HEK293 (cell line): ENCODE data around the gene MBD3L3.

ENCODE experiments used
- KLF7 ChIP-seq: fragments of 450-650 bp; formaldehyde crosslinking; IDR thresholded peaks from 2 replicates; pipeline ENCODE4 v1.5.1; 2016; ENCODE audit warnings: missing biosample characterization, missing genetic modification characterization, borderline replicate concordance
- KLF8 ChIP-seq: fragments of 450-650 bp; formaldehyde crosslinking; IDR thresholded peaks from 2 replicates; pipeline ENCODE4 v1.5.1; 2016; ENCODE audit warnings: missing biosample characterization, missing genetic modification characterization
- MYNN ChIP-seq: fragments of 450-650 bp; formaldehyde crosslinking; IDR thresholded peaks from 2 replicates; pipeline ENCODE4 v1.5.1; 2016; ENCODE audit warnings: missing biosample characterization, missing genetic modification characterization, borderline replicate concordance
- TRIM28 ChIP-seq: IDR thresholded peaks from 2 replicates; pipeline ENCODE4 v1.6.1; 2011; ENCODE audit warnings: low read length, control low read depth, borderline replicate concordance
- WT1 ChIP-seq: fragments of 450-650 bp; formaldehyde crosslinking; IDR thresholded peaks from 2 replicates; pipeline ENCODE4 v1.5.1; 2016; ENCODE audit warnings: missing biosample characterization, missing genetic modification characterization
- ZBTB20 ChIP-seq: fragments of 450-650 bp; formaldehyde crosslinking; IDR thresholded peaks from 2 replicates; pipeline ENCODE4 v1.5.1; 2016; ENCODE audit warnings: missing biosample characterization, missing genetic modification characterization
- ZNF2 ChIP-seq: fragments of 450-650 bp; formaldehyde crosslinking; IDR thresholded peaks from 2 replicates; pipeline ENCODE4 v1.5.1; 2016; ENCODE audit warnings: missing biosample characterization, missing genetic modification characterization
- ZNF302 ChIP-seq: fragments of 450-650 bp; formaldehyde crosslinking; IDR thresholded peaks from 2 replicates; pipeline ENCODE4 v1.5.1; 2016; ENCODE audit warnings: missing biosample characterization, missing genetic modification characterization, low read depth
- ZNF335 ChIP-seq: fragments of 450-650 bp; formaldehyde crosslinking; conservative IDR thresholded peaks from 2 replicates; pipeline ENCODE4 v1.5.1; 2016; ENCODE audit warnings: missing biosample characterization, missing genetic modification characterization
- ZNF341 ChIP-seq: fragments of 450-650 bp; formaldehyde crosslinking; IDR thresholded peaks from 2 replicates; pipeline ENCODE4; 2016; ENCODE audit warnings: low read depth, missing biosample characterization, missing genetic modification characterization
- ZNF624 ChIP-seq: fragments of 450-650 bp; formaldehyde crosslinking; IDR thresholded peaks from 2 replicates; pipeline ENCODE4 v1.5.1; 2017; ENCODE audit warnings: missing biosample characterization, missing genetic modification characterization
- ZNF792 ChIP-seq: fragments of 450-650 bp; formaldehyde crosslinking; IDR thresholded peaks from 2 replicates; pipeline ENCODE4 v1.5.1; 2016; ENCODE audit warnings: missing biosample characterization, missing genetic modification characterization
- TF ChIP-seq, protein P1 (sequence below): fragments of 450-650 bp; formaldehyde crosslinking; IDR thresholded peaks from 2 replicates; pipeline ENCODE4 v1.5.1; 2016; ENCODE audit warnings: missing biosample characterization, missing genetic modification characterization
- TF ChIP-seq, protein P2 (sequence below): fragments of 450-650 bp; formaldehyde crosslinking; IDR thresholded peaks from 2 replicates; pipeline ENCODE4 v1.5.1; 2016; ENCODE audit warnings: missing biosample characterization, missing genetic modification characterization
- TF ChIP-seq, protein P3 (sequence below): fragments of 450-650 bp; formaldehyde crosslinking; IDR thresholded peaks from 2 replicates; pipeline ENCODE4 v1.5.1; 2017; ENCODE audit warnings: missing biosample characterization, missing genetic modification characterization
- TF ChIP-seq, protein P4 (sequence below): fragments of 450-650 bp; formaldehyde crosslinking; optimal IDR thresholded peaks from 2 replicates; pipeline ENCODE3; 2016; ENCODE audit warnings: missing biosample characterization, mild to moderate bottlenecking, missing genetic modification characterization
- TF ChIP-seq, protein P5 (sequence below): fragments of 450-650 bp; formaldehyde crosslinking; IDR thresholded peaks from 2 replicates; pipeline ENCODE4 v1.5.1; 2016; ENCODE audit warnings: missing biosample characterization, missing genetic modification characterization
- TF ChIP-seq, protein P6 (sequence below): fragments of 450-650 bp; formaldehyde crosslinking; IDR thresholded peaks from 2 replicates; pipeline ENCODE4 v1.5.1; 2017; ENCODE audit warnings: missing biosample characterization, missing genetic modification characterization
- TF ChIP-seq, protein P7 (sequence below): fragments of 450-650 bp; formaldehyde crosslinking; IDR thresholded peaks from 2 replicates; pipeline ENCODE4 v1.5.1; 2016; ENCODE audit warnings: missing biosample characterization, missing genetic modification characterization, borderline replicate concordance
- TF ChIP-seq, protein P8 (sequence below): fragments of 450-650 bp; formaldehyde crosslinking; IDR thresholded peaks from 2 replicates; pipeline ENCODE4 v1.5.1; 2016; ENCODE audit warnings: missing biosample characterization, missing genetic modification characterization

The MBD3L3 gene

DNA sequence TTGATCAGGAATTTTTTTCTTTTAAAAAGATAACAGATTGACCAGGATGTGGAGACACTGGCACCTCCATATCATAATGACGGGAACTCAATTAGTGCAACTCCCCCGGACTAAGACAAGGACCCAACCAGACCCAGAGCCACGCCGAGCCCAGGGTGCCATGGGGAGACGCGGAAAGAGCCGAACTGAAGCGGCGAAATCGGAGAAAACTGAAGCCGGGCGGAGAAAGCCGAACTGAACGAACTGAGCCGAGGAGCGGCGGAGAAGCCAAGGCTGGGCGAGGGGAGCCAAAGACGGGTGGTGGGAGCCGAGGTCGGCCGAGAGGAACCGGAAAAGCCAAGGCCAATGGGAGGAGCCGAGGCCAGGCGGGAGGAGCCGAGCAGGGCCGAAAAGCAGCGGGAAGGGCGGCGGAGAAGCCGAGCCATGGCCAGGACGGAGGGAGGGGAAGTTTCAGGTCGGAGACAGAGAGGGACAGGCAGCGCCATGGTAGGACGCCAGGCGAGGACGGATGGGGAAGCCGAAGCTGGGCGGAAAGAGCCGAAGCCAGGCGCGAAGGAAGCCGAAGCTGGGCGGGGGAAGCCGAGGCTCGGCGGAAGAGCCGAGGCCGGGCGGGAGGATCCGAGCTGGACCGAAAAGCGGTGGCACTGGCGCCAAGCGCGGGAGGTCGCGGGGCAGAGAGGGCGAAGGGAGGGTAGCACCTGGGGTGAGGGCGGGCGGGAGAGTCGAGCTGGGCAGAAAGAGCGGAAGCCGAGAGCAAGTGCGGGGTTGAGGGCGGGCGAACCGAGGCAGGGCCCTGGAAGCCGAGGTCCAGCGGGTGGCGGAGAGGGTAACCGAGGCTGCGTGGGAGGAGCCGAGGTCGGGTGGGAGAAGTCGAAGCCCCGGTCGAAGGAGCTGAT is 40.5 kb upstream of the MBD3L3 start (continued):
- TF ChIP-seq MYNN (tag by site-specific recombination) (no peak), ZBTB20 (tag by site-specific recombination) (peak; percentile 55), TRIM28 (no peak), ZNF792 (tag by site-specific recombination) (0 out of 2 replicates have a peak, but pooled peaks have one; percentile 48), ZNF341 (tag by site-specific recombination) (peak; percentile 96), ZNF302 (tag by site-specific recombination) (no peak), KLF8 (tag by site-specific recombination) (peak; percentile 77; the same call in 1 of the 2 replicates), WT1 (tag by site-specific recombination) (peak; percentile 84), ZNF2 (tag by site-specific recombination) (peak; percentile 59; the same call in 1 of the 2 replicates), ZNF335 (peak; percentile 93), ZNF624 (no peak), KLF7 (tag by site-specific recombination) (peak; percentile 57; the same call in 1 of the 2 replicates)
- TF ChIP-seq, protein P1, sequence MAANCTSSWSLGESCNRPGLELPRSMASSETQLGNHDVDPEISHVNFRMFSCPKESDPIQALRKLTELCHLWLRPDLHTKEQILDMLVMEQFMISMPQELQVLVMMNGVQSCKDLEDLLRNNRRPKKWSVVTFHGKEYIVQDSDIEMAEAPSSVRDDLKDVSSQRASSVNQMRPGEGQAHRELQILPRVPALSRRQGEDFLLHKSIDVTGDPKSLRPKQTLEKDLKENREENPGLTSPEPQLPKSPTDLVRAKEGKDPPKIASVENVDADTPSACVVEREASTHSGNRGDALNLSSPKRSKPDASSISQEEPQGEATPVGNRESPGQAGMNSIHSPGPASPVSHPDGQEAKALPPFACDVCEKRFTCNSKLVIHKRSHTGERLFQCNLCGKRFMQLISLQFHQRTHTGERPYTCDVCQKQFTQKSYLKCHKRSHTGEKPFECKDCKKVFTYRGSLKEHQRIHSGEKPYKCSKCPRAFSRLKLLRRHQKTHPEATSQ (tag by site-specific recombination), result 0 out of 2 replicates have a peak, but pooled peaks have one; percentile 55
- TF ChIP-seq, protein P2, sequence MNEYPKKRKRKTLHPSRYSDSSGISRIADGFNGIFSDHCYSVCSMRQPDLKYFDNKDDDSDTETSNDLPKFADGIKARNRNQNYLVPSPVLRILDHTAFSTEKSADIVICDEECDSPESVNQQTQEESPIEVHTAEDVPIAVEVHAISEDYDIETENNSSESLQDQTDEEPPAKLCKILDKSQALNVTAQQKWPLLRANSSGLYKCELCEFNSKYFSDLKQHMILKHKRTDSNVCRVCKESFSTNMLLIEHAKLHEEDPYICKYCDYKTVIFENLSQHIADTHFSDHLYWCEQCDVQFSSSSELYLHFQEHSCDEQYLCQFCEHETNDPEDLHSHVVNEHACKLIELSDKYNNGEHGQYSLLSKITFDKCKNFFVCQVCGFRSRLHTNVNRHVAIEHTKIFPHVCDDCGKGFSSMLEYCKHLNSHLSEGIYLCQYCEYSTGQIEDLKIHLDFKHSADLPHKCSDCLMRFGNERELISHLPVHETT (tag by site-specific recombination), result 0 out of 2 replicates have a peak, but pooled peaks have one; percentile 24
- TF ChIP-seq, protein P3, sequence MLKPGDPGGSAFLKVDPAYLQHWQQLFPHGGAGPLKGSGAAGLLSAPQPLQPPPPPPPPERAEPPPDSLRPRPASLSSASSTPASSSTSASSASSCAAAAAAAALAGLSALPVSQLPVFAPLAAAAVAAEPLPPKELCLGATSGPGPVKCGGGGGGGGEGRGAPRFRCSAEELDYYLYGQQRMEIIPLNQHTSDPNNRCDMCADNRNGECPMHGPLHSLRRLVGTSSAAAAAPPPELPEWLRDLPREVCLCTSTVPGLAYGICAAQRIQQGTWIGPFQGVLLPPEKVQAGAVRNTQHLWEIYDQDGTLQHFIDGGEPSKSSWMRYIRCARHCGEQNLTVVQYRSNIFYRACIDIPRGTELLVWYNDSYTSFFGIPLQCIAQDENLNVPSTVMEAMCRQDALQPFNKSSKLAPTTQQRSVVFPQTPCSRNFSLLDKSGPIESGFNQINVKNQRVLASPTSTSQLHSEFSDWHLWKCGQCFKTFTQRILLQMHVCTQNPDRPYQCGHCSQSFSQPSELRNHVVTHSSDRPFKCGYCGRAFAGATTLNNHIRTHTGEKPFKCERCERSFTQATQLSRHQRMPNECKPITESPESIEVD (tag by site-specific recombination), result no peak
- TF ChIP-seq, protein P4, sequence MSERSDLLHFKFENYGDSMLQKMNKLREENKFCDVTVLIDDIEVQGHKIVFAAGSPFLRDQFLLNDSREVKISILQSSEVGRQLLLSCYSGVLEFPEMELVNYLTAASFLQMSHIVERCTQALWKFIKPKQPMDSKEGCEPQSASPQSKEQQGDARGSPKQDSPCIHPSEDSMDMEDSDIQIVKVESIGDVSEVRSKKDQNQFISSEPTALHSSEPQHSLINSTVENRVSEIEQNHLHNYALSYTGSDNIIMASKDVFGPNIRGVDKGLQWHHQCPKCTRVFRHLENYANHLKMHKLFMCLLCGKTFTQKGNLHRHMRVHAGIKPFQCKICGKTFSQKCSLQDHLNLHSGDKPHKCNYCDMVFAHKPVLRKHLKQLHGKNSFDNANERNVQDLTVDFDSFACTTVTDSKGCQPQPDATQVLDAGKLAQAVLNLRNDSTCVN (tag by site-specific recombination), result peak; percentile 53
- TF ChIP-seq, protein P5, sequence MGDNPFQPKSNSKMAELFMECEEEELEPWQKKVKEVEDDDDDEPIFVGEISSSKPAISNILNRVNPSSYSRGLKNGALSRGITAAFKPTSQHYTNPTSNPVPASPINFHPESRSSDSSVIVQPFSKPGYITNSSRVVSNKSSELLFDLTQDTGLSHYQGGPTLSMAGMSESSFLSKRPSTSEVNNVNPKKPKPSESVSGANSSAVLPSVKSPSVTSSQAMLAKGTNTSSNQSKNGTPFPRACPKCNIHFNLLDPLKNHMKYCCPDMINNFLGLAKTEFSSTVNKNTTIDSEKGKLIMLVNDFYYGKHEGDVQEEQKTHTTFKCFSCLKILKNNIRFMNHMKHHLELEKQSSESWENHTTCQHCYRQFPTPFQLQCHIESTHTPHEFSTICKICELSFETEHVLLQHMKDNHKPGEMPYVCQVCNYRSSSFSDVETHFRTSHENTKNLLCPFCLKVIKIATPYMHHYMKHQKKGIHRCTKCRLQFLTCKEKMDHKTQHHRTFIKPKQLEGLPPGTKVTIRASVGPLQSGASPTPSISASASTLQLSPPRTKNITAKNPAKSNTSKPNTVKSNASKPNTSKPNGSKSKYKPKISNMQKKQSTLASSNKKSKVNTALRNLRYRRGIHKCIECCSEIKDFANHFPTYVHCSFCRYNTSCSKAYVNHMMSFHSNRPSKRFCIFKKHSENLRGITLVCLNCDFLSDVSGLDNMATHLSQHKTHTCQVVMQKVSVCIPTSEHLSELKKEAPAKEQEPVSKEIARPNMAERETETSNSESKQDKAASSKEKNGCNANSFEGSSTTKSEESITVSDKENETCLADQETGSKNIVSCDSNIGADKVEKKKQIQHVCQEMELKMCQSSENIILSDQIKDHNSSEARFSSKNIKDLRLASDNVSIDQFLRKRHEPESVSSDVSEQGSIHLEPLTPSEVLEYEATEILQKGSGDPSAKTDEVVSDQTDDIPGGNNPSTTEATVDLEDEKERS (tag by site-specific recombination), result 0 out of 2 replicates have a peak, but pooled peaks have one; percentile 50
- TF ChIP-seq, protein P6, sequence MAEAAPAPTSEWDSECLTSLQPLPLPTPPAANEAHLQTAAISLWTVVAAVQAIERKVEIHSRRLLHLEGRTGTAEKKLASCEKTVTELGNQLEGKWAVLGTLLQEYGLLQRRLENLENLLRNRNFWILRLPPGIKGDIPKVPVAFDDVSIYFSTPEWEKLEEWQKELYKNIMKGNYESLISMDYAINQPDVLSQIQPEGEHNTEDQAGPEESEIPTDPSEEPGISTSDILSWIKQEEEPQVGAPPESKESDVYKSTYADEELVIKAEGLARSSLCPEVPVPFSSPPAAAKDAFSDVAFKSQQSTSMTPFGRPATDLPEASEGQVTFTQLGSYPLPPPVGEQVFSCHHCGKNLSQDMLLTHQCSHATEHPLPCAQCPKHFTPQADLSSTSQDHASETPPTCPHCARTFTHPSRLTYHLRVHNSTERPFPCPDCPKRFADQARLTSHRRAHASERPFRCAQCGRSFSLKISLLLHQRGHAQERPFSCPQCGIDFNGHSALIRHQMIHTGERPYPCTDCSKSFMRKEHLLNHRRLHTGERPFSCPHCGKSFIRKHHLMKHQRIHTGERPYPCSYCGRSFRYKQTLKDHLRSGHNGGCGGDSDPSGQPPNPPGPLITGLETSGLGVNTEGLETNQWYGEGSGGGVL (tag by site-specific recombination), result peak; percentile 98
- TF ChIP-seq, protein P7, sequence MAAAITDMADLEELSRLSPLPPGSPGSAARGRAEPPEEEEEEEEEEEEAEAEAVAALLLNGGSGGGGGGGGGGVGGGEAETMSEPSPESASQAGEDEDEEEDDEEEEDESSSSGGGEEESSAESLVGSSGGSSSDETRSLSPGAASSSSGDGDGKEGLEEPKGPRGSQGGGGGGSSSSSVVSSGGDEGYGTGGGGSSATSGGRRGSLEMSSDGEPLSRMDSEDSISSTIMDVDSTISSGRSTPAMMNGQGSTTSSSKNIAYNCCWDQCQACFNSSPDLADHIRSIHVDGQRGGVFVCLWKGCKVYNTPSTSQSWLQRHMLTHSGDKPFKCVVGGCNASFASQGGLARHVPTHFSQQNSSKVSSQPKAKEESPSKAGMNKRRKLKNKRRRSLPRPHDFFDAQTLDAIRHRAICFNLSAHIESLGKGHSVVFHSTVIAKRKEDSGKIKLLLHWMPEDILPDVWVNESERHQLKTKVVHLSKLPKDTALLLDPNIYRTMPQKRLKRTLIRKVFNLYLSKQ, result no peak
- TF ChIP-seq, protein P8, sequence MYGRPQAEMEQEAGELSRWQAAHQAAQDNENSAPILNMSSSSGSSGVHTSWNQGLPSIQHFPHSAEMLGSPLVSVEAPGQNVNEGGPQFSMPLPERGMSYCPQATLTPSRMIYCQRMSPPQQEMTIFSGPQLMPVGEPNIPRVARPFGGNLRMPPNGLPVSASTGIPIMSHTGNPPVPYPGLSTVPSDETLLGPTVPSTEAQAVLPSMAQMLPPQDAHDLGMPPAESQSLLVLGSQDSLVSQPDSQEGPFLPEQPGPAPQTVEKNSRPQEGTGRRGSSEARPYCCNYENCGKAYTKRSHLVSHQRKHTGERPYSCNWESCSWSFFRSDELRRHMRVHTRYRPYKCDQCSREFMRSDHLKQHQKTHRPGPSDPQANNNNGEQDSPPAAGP, result peak; percentile 83; the same call in 1 of the 2 replicates
